Breast epithelium (tissue), 3 donors: Measurements from ENCODE around the gene SEC14L5.

Experiments
- CTCF ChIP-seq, 3 donors: fragments of 450-650 bp; IDR thresholded peaks; one replicate each; pipeline ENCODE4 v1.5.1; 2016 to 2017; ENCODE audit warnings: antibody characterized with exemption in 3 of 3, mild to moderate bottlenecking in 3 of 3, moderate library complexity in 3 of 3
- POLR2A ChIP-seq: fragments of 450-650 bp; IDR thresholded peaks from one replicate; pipeline ENCODE4 v1.6.1; 2016; ENCODE audit warnings: antibody characterized with exemption, mild to moderate bottlenecking, moderate library complexity
- POLR2AphosphoS5 ChIP-seq, 3 donors: sonication (generic); formaldehyde crosslinking; IDR thresholded peaks; one replicate each; pipeline ENCODE4 v1.6.1; 2017; ENCODE audit warnings: antibody characterized with exemption in 3 of 3

- TF ChIP-seq CTCF (IDR thresholded peaks at IDR 0.05): no peak
- no peak for TF ChIP-seq POLR2AphosphoS5 (IDR thresholded peaks at IDR 0.05)
- TF ChIP-seq POLR2A: no peak
Observed at GRCh38 chr16:5056352-5056751, 98.2 kb downstream of the SEC14L5 start.
